ENCODE data around the gene MAZ.
"Not testable (repeated sequence)": the region's sequence is repeated elsewhere in the genome, so short reads cannot be mapped to it uniquely, and the experiment has no call there.

Gene MAZ

DNA sequence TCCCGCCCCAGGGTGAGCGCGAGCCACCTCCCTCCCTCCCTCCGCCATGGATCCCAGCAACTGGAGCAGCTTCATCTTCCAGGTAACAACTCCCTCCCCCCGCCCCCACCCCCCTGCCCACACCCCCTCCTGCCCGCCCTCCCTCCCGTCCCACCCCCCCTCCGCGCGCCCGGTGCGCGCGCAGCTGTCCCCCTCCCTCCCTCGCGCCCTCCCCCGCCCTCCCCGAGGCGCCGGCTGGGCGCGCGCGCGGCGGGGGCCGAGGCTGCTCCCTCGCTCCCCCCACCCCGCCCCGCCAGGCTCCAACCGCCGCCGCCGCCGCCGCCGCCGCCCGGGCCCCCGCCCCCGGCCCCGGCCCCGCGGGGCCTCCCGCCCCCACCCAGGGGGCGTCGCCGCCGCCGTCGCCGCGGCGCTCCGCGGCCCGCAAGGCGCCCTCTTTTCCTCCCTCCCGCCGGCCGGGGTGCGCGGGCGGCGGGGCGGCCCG, at the start of gene MAZ:
Gene MAZ, plus strand, starts transcription at position 431 of the 481 bp plus-strand sequence. CDS start 173 bp downstream, outside the sequence.
- DNase-seq: no peak

DNA sequence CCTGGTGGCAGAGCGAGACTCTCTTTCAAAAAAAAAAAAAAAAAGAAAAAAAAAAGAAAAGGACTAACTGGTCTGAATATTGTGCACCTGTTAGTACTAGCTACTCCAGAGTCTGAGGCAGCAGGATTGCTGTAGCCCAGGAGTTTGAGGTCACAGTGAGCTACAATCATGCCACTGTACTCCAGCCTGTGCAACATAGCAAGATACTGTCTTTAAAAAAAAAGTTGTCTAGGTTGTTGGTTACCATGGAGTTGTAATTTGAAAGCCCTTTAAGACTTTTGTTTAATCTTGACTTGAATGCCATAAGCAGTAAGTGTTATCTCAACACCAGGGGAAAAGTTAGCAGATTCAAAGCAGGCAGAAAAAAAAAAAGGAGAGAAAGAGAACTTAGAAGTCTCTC, 49.7 kb upstream of the MAZ start:
- no peak for DNase-seq

DNA sequence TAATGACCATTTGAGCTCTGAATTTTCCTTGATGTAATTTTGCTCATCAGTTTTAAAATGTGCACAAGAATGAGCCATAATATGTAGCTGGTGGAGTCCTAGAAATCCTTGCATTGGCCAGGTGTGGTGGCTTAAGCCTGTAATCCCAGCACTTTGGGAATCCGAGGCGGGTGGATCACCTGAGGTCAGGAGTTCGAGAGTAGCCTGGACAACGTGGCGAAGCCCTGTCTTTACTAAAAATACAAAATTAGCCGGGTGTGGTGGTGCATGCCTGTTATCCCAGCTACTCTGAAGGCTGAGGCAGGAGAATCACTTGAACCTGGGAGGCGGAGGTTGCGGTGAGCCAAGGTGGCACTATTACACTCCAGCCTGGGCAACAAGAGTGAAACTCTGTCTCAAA, 49.2 kb upstream of the MAZ start:
- not testable (repeated sequence) for DNase-seq

DNA sequence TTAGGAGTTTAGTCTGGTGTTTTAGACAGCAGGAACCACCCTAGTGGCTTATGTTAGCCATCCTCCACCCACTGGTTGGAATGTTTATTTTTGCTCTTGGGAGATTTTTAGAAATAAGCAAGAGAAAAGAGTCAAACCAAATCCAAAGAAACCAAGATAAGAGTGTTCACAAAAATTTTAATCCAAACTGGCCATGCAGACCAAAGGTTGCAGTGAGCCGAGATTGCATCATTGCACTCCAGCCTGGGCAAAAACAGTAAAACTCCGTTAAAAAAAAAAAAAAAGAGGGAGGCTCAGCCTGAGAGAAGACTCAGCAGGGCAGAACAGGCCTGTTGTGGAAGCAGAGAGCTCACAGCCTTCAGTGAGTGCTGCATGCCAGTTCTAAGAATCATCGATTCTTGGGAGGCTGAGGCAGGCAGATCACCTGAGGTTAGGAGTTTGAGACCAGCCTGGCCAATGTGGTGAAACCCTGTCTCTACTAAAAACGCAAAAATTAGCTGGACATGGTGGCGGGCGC, 48.3 kb upstream of the MAZ start:
- no peak for DNase-seq

DNA sequence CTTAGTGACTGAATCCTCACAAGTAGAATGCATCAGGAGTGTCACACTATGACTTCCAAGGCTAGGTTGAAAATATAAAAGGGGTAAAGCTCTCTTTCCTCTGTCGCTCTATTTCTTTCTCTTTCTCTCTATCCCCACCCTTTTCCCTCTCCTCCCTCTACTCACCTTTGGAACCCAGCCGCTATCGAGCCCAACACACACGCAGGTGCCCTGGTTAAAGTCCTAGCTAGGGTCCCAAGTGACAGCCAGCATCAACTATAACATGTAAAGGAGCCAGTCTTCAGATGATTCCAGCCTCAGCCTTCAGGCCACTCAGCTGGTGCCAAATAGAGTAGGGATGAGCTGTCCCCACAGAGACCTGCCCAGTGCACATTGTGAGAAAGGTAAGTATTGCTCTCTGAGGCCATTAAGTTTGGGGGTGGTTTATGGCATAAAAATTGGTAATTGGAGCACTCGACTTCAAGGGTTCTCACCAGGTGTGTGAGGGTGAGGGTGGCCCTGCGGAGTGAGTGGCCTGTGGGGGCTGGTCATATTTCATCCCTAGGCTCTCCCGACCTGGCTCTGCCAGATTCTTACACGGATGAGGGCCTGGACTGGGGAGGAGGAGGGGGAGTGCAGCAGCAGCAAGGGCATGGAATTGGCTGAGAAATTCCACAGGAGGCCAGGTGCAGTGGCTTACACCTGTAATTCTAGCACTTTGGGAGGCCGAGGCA, 45.6 kb upstream of the MAZ start:
- DNase-seq: no peak

DNA sequence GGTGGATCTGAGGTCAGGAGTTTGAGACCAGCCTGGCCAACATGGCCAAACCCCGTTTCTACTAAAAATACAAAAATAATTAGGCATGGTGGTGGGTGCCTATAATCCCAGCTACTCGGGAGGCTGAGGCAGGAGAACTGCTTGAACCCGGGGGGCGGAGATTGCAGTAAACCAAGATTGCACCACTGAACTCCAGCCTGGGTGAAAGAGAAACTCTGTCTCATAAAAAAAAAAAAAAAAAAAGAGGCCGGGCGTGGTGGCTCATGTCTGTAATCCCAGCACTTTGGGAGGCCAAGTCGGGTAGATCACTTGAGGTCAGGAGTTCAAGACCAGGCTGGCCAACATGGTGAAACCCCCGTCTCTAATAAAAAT, 45.1 kb upstream of the MAZ start:
- DNase-seq: not testable (repeated sequence)

DNA sequence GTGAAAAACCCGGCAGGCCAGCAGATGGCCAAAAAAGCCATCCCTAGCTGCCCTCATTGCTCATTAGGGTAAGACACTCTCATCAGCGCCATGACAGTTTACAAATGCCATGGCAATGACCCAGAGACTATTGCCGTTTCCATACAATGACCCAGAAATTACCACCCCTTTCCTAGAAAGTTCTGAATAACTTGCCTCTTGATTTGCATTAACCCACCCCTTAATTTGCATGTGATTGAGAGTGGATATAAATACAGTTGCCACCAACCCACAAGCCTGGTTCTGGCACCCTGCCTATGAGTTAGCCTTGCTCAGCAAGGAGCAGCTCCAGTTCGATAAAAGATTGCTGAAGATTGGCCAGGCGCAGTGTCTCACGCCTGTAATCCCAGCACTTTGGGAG, 44.4 kb upstream of the MAZ start:
- no peak for DNase-seq

DNA sequence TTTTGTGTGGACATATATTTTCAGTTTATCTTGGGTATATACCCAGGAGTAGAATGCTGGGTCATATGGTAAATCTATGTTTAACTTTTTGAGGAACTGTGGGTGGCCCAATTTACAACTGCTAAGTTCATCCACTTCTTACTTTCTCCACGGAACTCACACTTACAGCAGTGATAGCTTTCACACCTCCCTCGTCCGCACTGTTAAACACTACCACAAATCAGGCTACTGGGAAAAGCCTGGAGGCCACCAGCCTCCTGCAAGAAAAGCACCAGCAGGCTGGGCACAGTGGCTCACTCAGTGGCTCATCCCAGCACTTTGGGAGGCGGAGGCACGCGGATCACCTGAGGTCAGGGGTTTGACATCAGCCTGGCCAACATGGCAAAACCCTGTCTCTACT, 43.0 kb upstream of the MAZ start:
- no peak for DNase-seq

DNA sequence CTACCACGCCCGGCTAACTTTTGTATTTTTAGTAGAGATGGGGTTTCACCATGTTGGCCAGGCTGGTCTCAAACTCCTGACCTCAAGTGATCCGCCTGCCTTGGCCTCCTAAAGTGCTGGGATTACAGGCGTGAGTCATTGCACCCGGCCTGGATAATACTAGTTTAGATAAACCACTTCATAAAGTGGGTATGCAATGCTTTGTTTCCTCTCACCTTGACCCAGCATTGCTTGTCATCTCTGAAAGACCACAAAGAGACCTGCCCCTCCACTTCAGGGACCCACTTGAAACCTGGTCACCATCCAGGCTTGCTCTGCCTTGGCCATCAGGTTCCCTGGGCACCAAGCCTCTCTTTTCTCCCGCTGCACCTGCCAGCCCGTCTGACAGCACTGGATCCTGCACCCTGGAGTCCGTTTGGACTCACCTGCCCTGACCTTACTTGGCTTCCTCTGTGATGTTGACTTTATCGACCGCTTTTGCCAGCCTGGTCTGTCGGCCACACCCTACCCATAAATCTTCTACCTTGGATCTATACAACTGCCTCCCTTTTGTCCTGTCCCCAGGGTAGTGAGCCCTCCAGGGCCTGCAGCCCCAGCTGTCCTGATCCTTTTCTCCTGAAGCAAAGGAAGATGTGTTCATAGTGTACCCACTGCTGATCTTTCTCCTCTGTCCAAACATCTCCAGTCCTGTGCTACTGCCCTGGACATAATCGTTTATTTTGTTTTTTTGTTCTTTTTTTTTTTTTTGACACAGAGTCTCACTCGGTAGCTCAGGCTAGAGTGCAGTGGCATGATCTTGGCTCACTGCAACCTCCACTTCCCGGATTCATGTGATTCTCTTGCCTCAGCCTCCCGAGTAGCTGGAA, 40.9 kb upstream of the MAZ start:
- no peak for DNase-seq

DNA sequence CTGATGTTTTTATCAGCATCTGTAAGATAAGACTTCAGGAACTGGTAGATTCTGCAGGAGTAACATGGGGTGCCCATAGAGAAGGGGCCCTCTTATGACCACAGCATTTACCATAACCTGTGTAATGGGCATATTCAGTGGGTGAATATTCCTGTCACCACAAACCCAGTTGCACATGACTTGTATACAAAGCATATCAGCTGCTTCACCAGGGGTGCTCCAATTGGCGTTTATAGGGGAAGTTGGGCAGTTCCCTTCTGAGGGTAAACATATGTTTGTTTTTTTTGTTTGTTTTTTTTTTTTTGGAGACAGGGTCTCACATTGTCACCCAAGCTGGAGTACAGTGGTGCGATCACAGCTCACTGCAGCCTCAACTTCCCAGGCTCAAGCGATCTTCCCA, 39.8 kb upstream of the MAZ start:
- no peak for DNase-seq

DNA sequence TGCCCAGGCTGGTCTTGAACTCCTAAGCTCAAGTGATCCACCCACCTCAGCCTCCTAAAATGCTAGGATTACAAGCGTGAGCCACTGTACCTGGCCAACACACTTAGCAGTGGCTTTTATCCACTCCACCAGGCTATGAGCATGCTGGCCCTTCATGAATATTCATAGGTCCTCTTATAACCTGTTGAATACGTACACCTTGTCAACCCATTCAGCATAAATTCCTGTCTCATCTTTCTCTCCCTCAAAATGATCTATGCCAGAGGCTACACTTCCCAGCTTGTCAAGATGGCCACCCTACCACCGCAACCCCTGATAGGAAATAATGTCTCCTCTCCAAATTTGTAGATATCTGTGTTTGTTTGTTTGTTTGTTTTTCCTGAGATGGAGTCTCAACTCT, 39.3 kb upstream of the MAZ start:
- DNase-seq: no peak

DNA sequence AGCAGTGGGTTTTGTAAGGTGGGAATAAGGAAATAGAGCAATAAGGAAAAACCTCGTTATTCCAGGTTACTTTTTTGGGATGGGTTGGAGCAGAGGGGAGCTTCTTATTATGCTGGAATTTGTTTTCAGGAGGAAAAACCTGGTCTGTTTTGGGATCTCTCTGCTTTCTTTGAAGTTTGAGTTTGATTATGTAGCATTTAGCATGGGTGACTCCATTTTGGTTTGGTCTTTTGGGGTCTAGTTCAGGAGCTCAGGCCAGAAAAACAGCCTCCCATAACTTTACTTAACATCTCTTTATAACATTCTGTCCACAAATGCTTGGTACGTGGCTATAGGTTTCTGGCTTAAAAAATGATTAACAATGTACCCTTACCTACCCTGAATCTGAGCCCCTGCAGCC, 36.8 kb upstream of the MAZ start:
- no peak for DNase-seq

DNA sequence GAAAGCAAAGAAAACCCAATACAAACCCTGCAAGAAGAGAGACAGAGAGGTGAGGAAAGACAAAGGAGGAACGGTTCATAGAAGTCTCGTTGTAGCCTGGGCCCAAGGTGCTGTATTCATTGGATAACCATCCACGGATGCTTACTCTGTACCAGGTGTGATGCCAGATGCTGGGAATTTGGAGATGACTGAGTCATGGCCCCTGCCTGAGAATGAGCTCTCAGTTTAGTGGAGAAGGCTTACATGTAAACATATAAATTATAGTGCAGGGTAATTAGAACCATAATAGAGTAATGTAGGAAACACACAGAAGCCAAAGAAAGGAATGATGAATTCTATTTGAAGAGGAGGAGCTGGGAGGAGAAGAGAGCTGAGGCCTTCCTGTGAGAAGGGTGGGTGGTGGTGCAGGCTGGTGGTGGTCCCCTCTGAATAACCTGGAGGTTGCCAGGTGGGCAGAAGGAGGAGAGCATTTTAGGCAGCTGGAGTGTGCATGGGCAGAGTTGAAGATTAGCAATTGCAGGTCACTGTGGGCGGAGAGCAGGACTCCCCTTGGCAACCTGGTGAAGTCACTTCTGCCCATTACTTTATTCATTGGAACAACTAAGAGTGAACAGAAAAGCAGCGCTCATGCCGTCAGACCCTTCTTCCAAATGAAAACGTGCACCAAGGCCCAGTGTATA, 35.9 kb upstream of the MAZ start:
- DNase-seq: no peak

DNA sequence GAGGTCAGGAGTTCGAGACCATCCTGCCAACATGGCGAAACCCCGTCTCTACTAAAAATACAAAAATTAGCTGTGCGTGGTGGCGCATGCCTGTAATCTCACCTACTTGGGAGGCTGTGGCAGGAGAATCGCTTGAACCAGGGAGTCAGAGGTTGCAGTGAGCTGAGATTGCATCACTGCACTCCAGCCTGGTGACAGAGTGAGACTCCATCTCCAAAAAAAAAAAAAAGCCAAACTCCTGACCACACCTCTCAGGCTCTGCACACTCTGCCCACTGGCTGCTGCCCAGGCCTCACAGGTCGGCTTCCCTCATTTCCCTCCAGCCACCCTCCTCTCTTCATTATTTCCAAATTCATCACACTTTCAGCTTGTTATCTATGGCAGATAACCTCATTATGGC, 34.0 kb upstream of the MAZ start:
- not testable (repeated sequence) for DNase-seq

DNA sequence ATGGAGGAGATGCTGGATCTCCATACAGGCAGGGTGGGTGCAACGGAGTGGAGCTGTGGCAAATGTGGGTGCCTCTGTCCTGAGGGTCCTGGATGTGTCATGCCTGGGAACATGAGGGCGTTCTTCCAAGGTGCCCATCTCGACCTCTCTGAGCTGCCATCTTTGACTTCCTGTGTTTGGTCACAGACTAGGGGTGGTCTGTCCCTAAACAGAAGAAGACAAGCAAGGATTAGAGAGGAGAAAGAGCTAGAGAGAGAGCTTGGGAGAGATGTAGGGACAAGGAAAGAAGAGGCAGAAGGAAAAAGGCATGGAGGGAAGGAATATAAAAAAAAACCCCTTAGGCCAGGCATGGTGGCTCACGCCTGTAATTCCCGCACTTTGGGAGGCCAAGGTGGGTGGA, 31.6 kb upstream of the MAZ start:
- DNase-seq: no peak

DNA sequence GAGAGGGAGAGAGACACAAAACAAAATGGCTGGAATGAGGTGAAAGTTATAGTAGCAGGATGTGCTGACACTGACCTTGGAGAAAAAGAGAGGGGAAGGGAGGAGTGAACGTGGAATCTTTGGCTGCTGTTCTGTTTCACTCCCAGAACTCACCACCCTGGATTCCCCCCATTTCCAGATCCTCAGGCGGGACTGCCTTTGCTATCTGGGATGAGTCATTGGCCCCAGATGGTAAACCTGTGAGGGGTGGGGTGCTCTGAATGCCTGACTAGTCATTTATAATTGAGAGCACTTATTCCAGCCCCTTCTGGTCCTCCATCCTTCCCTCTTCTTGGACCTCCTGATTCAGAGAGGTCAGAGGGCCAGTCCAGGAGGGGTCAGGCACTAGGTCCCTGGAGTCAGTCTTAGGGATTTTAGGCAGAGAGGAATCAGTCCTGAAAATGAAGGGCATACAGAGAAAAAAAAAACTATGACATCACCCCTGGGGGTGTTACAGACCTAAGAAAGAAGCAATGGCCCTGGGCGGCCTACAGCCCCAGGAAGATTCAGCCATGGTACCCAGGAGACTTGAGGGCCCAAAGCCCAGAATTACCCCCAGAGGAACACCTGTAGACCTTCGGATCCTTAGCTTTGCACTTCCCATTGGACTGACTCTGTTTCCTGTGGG, 30.5 kb upstream of the MAZ start:
- DNase-seq: no peak

DNA sequence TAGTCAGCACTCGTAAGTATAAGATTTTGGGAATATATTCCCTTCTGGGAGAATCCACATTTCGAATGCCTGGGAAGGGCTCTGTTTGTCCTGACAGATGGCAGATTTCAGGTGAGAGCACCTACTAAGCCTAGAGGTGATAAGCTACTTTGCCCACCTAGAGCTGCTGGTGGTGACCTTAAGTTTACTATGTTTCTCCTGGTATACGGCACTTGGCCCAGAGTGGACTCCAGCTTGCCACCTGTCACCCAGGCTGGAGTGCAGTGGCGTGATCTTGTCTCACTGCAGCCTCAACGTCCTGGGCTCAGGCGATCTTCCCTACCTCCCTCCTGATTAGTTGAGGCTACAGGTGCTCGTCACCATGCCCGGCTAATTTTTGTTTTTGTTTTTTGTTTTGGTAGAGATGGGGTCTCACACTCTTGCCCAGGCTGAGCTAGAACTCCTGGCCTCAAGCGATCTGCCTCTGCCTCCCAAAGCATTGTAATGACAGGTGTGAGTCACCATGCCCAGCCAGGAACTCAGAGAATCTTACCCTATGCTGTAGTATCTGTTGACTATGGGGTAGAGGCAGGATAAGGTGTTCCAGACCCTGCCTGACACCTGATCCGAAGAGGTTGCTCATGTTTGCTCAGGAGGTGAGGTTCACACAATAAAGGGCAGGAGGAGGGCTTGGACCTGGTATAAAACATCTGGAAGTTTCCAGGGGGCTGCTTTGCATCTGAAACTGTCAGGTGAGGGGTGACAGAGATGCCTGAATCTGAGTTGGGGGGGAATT, 28.6 kb upstream of the MAZ start, which contains the start of gene ZG16:
Gene ZG16, plus strand, starts transcription at position 681 of the 775 bp plus-strand sequence. CDS start 1,011 bp downstream, outside the sequence.
- DNase-seq: no peak

DNA sequence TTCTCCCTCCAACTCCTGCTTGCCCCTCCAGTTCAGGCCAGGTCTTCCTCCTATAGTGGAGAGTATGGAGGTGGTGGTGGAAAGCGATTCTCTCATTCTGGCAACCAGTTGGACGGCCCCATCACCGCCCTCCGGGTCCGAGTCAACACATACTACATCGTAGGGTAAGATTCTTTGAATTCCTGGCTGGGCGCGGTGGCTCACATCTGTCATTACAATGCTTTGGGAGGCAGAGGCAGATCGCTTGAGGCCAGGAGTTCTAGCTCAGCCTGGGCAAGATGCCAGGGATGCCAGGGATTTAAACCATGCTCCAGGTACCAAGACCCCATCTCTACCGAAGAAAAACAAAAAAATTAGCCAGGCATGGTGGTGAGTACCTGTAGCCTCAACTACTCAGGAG, 26.9 kb upstream of the MAZ start:
- no peak for DNase-seq

DNA sequence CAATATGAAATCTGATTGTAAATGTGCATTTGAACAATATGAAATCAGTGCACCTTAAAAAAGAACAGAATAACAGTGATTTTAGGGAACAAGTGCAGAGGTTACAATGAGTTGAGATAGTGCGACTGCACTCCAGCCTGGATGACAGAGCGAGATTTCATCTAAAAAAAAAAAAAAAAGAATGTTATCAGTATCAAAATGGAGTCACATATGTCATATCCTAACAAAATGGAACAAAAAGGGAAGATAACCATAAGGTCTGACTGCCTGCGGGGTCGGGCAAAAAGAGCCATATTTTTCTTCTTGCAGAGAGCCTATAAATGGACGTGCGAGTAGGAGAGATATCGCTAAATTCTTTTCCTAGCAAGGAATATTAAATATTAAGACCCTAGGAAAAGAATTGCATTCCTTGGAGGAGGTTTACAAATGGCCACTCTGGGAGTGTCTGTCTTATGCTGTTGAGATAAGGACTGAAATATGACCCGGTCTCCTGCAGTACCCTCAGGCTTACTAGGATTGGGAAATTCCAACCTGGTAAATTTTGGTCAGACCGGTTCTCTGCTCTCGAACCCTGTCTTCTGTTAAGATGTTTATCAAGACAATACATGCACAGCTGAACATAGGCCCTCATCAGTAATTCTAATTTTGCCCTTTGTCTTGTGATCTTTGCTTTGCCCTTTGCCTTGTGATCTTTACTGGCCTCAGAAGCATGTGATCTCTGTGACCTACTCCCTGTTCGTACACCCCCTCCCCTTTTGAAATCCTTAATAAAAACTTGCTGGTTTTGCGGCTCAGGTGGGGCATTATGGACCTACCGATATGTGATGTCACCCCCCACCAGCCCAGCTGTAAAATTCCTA, 23.0 kb upstream of the MAZ start:
- DNase-seq: not testable (repeated sequence)

DNA sequence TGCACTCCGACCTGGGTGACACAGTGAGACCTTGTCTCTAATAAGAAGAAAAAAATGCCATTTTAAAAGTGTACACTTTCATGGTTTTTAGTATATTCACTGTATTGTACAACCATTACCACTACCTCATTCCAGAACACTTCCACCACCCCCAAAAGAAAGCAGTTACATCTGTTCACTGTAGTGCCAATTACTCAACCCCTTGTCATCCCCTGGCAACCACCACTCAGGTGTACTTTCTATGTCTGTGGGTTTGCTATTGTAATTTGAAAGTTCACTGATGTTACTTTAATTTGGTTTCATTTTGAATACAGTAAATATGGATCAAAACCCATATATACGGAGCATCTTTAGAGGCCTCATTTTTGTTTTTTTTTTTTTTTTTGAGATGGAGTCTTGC, 22.2 kb upstream of the MAZ start:
- no peak for DNase-seq
